B cell (primary cell): ENCODE data around the gene SCMH1.

Source experiments
- EZH2 ChIP-seq: IDR thresholded peaks from 2 replicates; pipeline ENCODE4 v1.6.1; 2012; ENCODE audit warnings: borderline replicate concordance, low read depth, mild to moderate bottlenecking, moderate library complexity, low read length; ENCODE audit not compliant: insufficient read depth, poor library complexity, severe bottlenecking
- TF ChIP-seq, protein P1 (sequence below): fragments of 200-600 bp; IDR thresholded peaks from one replicate; pipeline ENCODE4 v1.8.0; 2022; ENCODE audit warnings: antibody characterized with exemption, mild to moderate bottlenecking

DNA sequence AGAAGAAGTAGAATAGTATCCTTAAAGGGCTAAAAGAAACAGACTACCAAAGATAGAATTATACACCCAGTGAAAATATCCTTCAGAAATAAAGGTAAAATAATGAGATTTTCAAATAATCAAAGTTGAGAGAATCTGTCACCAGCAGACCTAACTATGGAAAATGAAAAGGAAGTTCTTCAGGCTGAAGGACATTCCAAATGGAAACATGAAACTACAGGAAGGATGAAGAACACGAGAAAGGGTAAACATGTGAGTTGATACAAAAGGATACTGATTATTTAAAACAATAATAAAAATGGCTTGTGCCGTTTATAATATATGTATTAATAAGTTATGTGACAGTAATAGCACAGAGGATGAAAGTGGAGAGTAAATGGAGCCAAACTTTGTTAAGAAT lies 163.5 kb downstream of the SCMH1 start:
- no peak for TF ChIP-seq EZH2
- TF ChIP-seq, protein P1, sequence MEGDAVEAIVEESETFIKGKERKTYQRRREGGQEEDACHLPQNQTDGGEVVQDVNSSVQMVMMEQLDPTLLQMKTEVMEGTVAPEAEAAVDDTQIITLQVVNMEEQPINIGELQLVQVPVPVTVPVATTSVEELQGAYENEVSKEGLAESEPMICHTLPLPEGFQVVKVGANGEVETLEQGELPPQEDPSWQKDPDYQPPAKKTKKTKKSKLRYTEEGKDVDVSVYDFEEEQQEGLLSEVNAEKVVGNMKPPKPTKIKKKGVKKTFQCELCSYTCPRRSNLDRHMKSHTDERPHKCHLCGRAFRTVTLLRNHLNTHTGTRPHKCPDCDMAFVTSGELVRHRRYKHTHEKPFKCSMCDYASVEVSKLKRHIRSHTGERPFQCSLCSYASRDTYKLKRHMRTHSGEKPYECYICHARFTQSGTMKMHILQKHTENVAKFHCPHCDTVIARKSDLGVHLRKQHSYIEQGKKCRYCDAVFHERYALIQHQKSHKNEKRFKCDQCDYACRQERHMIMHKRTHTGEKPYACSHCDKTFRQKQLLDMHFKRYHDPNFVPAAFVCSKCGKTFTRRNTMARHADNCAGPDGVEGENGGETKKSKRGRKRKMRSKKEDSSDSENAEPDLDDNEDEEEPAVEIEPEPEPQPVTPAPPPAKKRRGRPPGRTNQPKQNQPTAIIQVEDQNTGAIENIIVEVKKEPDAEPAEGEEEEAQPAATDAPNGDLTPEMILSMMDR, result no peak
